ENCODE measurements around the gene CETN1. TPM values are rescaled to one million over a fixed set of nuclear protein-coding genes. Genes with fewer than 3 reads are reported as not detected.

Gene CETN1
- total RNA-seq, 1 experiment from 2014 or later, result not detected

DNA sequence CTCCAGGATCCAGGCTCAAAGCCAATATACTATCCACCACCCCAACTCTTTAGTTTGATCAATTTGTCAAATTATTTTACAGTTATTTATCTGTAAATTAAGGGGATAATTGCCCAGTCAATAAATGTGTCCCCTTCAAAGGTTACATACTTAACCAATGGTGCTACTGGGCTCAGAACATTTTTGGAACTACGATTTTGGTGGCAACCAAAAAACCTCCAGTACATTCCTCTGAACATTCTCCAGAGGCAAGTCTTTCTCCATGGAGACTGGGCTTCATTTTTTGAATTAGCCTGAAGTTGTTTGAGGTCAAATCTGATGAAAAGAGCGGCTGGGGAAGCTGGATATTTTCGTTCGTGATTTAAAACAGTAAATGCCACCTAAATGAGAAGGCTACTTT lies 14.9 kb downstream of the CETN1 start:
- H3K27me3 ChIP-seq (replicated peaks; ENCODE audit: control insufficient read depth, insufficient read depth, low read length), result no peaks in the 10 kb centered on the region
- intact Hi-C loops (cut with micrococcal nuclease; ENCODE audit: unreplicated experiment), result loop anchor here (5.0 kb wide), 2 partner anchors 68 to 328 kb away; partner anchors contain the start of gene THOC1
- Mint-ChIP-seq H3K27ac (ENCODE audit: unreplicated experiment) (no peak overlapping the region), H3K27me3 (ENCODE audit: insufficient read depth, unreplicated experiment) (peaks cover 3% of the 10 kb centered on the region), H3K36me3 (ENCODE audit: insufficient read depth, unreplicated experiment) (no peaks in the 10 kb centered on the region), H3K4me1 (ENCODE audit: low read depth, unreplicated experiment) (no peaks in the 10 kb centered on the region), H3K9me3 (ENCODE audit: unreplicated experiment) (peaks cover 10% of the 10 kb centered on the region), H3K4me3 (ENCODE audit: unreplicated experiment) (no peak overlapping the region)
- BruUV-seq (replicated peaks), result no TSS peak
- H3K4me3 ChIP-seq (ENCODE audit: low read depth, low read length), result no peak overlapping the region
- ChIA-PET CTCF (no interaction called here), POLR2A (no interaction called here)
- no peak for DNase-seq
- peaks cover 16% of the 10 kb centered on the region for H3K4me1 ChIP-seq
- H3K9me3 ChIP-seq, result 0 out of 2 replicates have a peak, but pooled peaks cover 2% of the 10 kb centered on the region
- TF ChIP-seq, protein P1, sequence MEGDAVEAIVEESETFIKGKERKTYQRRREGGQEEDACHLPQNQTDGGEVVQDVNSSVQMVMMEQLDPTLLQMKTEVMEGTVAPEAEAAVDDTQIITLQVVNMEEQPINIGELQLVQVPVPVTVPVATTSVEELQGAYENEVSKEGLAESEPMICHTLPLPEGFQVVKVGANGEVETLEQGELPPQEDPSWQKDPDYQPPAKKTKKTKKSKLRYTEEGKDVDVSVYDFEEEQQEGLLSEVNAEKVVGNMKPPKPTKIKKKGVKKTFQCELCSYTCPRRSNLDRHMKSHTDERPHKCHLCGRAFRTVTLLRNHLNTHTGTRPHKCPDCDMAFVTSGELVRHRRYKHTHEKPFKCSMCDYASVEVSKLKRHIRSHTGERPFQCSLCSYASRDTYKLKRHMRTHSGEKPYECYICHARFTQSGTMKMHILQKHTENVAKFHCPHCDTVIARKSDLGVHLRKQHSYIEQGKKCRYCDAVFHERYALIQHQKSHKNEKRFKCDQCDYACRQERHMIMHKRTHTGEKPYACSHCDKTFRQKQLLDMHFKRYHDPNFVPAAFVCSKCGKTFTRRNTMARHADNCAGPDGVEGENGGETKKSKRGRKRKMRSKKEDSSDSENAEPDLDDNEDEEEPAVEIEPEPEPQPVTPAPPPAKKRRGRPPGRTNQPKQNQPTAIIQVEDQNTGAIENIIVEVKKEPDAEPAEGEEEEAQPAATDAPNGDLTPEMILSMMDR (IDR thresholded peaks at IDR 0.05; ENCODE audit: insufficient read depth in 1 of 2, low read depth in 1 of 2, low read length in 1 of 2, severe bottlenecking in 1 of 2, unreplicated experiment in 1 of 2), result no peak
- H3K36me3 ChIP-seq (ENCODE audit: control insufficient read depth, insufficient read depth, low read length), result no peaks in the 10 kb centered on the region

DNA sequence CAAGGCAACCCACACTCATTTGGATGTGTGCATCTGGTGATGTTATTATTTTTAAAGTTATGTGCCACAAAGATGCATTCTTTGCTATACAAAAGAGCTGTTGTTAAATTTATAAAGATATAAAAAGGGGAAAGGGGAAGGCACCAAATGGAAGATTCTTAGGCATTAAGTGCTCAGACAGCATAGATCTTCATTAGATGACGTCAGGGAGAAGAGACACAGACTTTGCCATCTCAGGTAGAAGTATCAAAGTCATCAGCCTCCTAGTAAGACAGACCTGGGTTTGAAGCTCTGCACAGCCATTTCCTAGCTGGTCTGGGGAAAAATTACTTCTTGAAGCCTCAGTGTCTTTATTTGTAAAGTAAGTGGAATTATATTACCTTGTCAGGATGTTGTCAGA lies 15.4 kb downstream of the CETN1 start:
- H3K36me3 Mint-ChIP-seq (ENCODE audit: insufficient read depth, unreplicated experiment), result no peaks in the 10 kb centered on the region
- no peaks in the 10 kb centered on the region for H3K4me1 Mint-ChIP-seq (ENCODE audit: low read depth, unreplicated experiment)
- H3K4me3 Mint-ChIP-seq (ENCODE audit: unreplicated experiment), result no peak overlapping the region
- POLR2A ChIA-PET, result no interaction called here
- H3K9me3 ChIP-seq, result no peaks in the 10 kb centered on the region
- H3K27ac Mint-ChIP-seq (ENCODE audit: unreplicated experiment), result no peak overlapping the region
- DNase-seq, result no peak
- BruUV-seq (replicated peaks), result no TSS peak
- H3K27me3 ChIP-seq (replicated peaks; ENCODE audit: control insufficient read depth, insufficient read depth, low read length), result no peaks in the 10 kb centered on the region
- CTCF ChIA-PET, result no interaction called here
- TF ChIP-seq, protein P1 (IDR thresholded peaks at IDR 0.05; ENCODE audit: insufficient read depth in 1 of 2, low read depth in 1 of 2, low read length in 1 of 2, severe bottlenecking in 1 of 2, unreplicated experiment in 1 of 2), result no peak
- intact Hi-C loops (cut with micrococcal nuclease; ENCODE audit: unreplicated experiment), result loop anchor here (5.0 kb wide), 2 partner anchors 68 to 328 kb away; partner anchors contain the start of gene THOC1
- no peaks in the 10 kb centered on the region for H3K36me3 ChIP-seq (ENCODE audit: control insufficient read depth, insufficient read depth, low read length)
- peaks cover 16% of the 10 kb centered on the region for H3K4me1 ChIP-seq
- no peak overlapping the region for H3K4me3 ChIP-seq (ENCODE audit: low read depth, low read length)
- H3K9me3 Mint-ChIP-seq (ENCODE audit: unreplicated experiment), result peaks cover 10% of the 10 kb centered on the region
- peaks cover 3% of the 10 kb centered on the region for H3K27me3 Mint-ChIP-seq (ENCODE audit: insufficient read depth, unreplicated experiment)

DNA sequence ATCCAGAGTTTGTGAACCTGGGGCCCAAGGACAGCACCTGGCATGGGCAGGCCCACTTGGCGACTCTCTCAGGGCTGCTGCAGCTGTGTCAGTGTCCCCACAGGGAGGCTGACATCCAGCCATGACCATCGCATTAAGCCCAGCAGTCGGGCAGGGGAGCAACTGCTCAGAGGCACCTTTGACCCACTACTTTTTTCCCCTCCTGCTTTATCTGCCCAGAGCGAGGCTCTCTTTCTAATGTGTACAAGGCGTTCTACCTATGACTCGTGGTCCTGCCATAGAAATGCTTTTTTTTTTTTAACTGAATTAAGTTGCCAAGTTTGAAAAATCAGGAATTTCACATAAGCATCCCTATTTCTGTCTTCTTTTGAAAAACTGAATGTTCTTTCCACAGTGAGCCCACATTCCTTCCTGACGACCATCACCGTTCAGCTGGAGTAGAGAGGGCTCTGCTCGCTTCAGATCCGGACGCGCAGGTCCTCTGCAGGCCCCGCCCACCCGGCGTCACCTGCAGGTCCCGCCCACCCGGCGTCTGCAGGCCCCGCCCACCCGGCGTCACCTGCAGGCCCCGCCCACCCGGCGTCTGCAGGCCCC lies 16.2 kb downstream of the CETN1 start:
- peak overlapping the region; percentile 70 for H3K4me3 Mint-ChIP-seq (ENCODE audit: unreplicated experiment)
- intact Hi-C loops (cut with micrococcal nuclease; ENCODE audit: unreplicated experiment), result loop anchor here (2.0 to 5.0 kb wide), 5 partner anchors 24 to 329 kb away; partner anchors contain the start of gene THOC1
- Histone ChIP-seq H3K36me3 (ENCODE audit: control insufficient read depth, insufficient read depth, low read length) (no peaks in the 10 kb centered on the region), H3K9me3 (no peaks in the 10 kb centered on the region), H3K27me3 (replicated peaks; ENCODE audit: control insufficient read depth, insufficient read depth, low read length) (no peaks in the 10 kb centered on the region), H3K4me3 (ENCODE audit: low read depth, low read length) (peak overlapping the region; percentile 19), H3K4me1 (peaks cover 16% of the 10 kb centered on the region)
- TF ChIP-seq, protein P1 (IDR thresholded peaks at IDR 0.05; ENCODE audit: insufficient read depth in 1 of 2, low read depth in 1 of 2, low read length in 1 of 2, severe bottlenecking in 1 of 2, unreplicated experiment in 1 of 2), result no peak
- BruUV-seq (replicated peaks), result TSS peak; percentile 75
- POLR2A ChIA-PET, result no interaction called here
- H3K27me3 Mint-ChIP-seq (ENCODE audit: insufficient read depth, unreplicated experiment), result peaks cover 3% of the 10 kb centered on the region
- H3K4me1 Mint-ChIP-seq (ENCODE audit: low read depth, unreplicated experiment), result no peaks in the 10 kb centered on the region
- H3K36me3 Mint-ChIP-seq (ENCODE audit: insufficient read depth, unreplicated experiment), result no peaks in the 10 kb centered on the region
- CTCF ChIA-PET, result interaction anchor here (0.6 to 0.7 kb wide), 4 partner anchors 19 to 72 kb away, joined by 3 to 5 read pairs (median 3); no protein-coding TSS in a partner anchor
- H3K9me3 Mint-ChIP-seq (ENCODE audit: unreplicated experiment), result peaks cover 10% of the 10 kb centered on the region
- peak overlapping the region; percentile 33 for H3K27ac Mint-ChIP-seq (ENCODE audit: unreplicated experiment)
- DNase-seq, result peak; percentile 28 to 41

Data from Caco-2 (cell line).